Neural crest cell (in vitro differentiated cells): ENCODE data around the gene VPS26A. TPM values are rescaled to one million over a fixed set of nuclear protein-coding genes. Genes with fewer than 3 reads are reported as not detected.

ENCODE experiments used
- DNase-seq: peaks from one replicate; pipeline ENCODE4 v3.0.0; 2021; ENCODE audit warnings: low read depth, mixed read lengths, low spot score
- H3K27ac Mint-ChIP-seq: one replicate; pipeline ENCODE4 v1.8.0; 2021; ENCODE audit warnings: mild to moderate bottlenecking, mixed read lengths; ENCODE audit not compliant: unreplicated experiment
- H3K27me3 Mint-ChIP-seq: 2 replicates; pipeline ENCODE4 v1.8.0; 2021; ENCODE audit warnings: low read depth, mild to moderate bottlenecking, mixed read lengths
- H3K36me3 Mint-ChIP-seq: 2 replicates; pipeline ENCODE4 v1.8.0; 2021; ENCODE audit warnings: low read depth, mild to moderate bottlenecking, mixed read lengths
- H3K4me1 Mint-ChIP-seq: 2 replicates; pipeline ENCODE4 v1.8.0; 2021; ENCODE audit warnings: mixed read lengths
- H3K4me3 Mint-ChIP-seq: one replicate; pipeline ENCODE4 v1.8.0; 2021; ENCODE audit warnings: mild to moderate bottlenecking, mixed read lengths
- H3K9me3 Mint-ChIP-seq: 2 replicates; pipeline ENCODE4 v1.8.0; 2021; ENCODE audit warnings: mixed read lengths
- CTCF ChIP-seq: fragments of 200-600 bp; sonication (generic); conservative IDR thresholded peaks from 2 replicates; pipeline ENCODE4 v1.5.0; 2021; ENCODE audit warnings: antibody characterized with exemption, mild to moderate bottlenecking
- total RNA-seq: library from RNA; stranded (reverse); gene quantifications from 2 replicates; pipeline ENCODE4 v1.2.1, GENCODE V29; 2021

VPS26A gene
- total RNA-seq, 1 donor from 2014 or later, result 63.2 TPM

GRCh38 chr10:69217119-69217754, 93.3 kb downstream of the VPS26A start:
- peaks cover 4% of the 10 kb centered on the region for H3K9me3 Mint-ChIP-seq
- peaks cover 3% of the 10 kb centered on the region for H3K27me3 Mint-ChIP-seq
- no peak for TF ChIP-seq CTCF
- no peaks in the 10 kb centered on the region for H3K36me3 Mint-ChIP-seq
- H3K27ac Mint-ChIP-seq, result no peak overlapping the region
- H3K4me3 Mint-ChIP-seq, result no peak overlapping the region
- no peak for DNase-seq
- peaks cover 3% of the 10 kb centered on the region for H3K4me1 Mint-ChIP-seq

GRCh38 chr10:69218831-69219230, 94.9 kb downstream of the VPS26A start:
- H3K36me3 Mint-ChIP-seq, result no peaks in the 10 kb centered on the region
- H3K27me3 Mint-ChIP-seq, result peaks cover 3% of the 10 kb centered on the region
- peaks cover 6% of the 10 kb centered on the region for H3K4me1 Mint-ChIP-seq
- no peak for TF ChIP-seq CTCF
- H3K9me3 Mint-ChIP-seq, result no peaks in the 10 kb centered on the region
- no peak for DNase-seq
- H3K27ac Mint-ChIP-seq, result no peak overlapping the region
- H3K4me3 Mint-ChIP-seq, result no peak overlapping the region

- H3K27ac Mint-ChIP-seq, result no peak within 1 kb of the TSS
These were observed 96.1 kb downstream of the VPS26A start, which contains the start of gene HKDC1 for GRCh38 chr10:69220041-69220451. Gene HKDC1 (plus strand): TSS chr10:69220332. CDS start chr10:69220436, 104 bp downstream.

GRCh38 chr10:69220507-69220906, 96.5 kb downstream of the VPS26A start:
- no peak for DNase-seq
- Mint-ChIP-seq H3K36me3 (no peaks in the 10 kb centered on the region), H3K27me3 (peaks cover 3% of the 10 kb centered on the region), H3K4me1 (peaks cover 15% of the 10 kb centered on the region), H3K27ac (no peak overlapping the region), H3K9me3 (no peaks in the 10 kb centered on the region), H3K4me3 (no peak overlapping the region)
- TF ChIP-seq CTCF, result no peak

More at GRCh38 chr10:69220041-69220451, 96.1 kb downstream of the VPS26A start, which contains the start of gene HKDC1:
- Mint-ChIP-seq H3K4me3 (no peak within 1 kb of the TSS), H3K27me3 (peaks cover 3% of the 10 kb centered on the region), H3K4me1 (peaks cover 10% of the 10 kb centered on the region), H3K36me3 (no peaks in the 10 kb centered on the region), H3K9me3 (no peaks in the 10 kb centered on the region)
- no peak for TF ChIP-seq CTCF
- no peak for DNase-seq

Other genes starting within 250 kb of the VPS26A start
- 57.7 and 58.9 TPM in 2 replicates for gene DDX50, start 222.9 kb upstream of the VPS26A start, total RNA-seq
- 67.2 and 70.7 TPM in 2 replicates for gene DDX21, start 168.0 kb upstream of the VPS26A start, total RNA-seq
- gene KIFBP, start 135.4 kb upstream of the VPS26A start, total RNA-seq, result 27.7 and 27.8 TPM in 2 replicates
- gene SRGN, start 36.1 kb upstream of the VPS26A start, total RNA-seq, result not detected in 2 replicates
- gene SUPV3L1, start 56.1 kb downstream of the VPS26A start, total RNA-seq, result 35.6 and 39.4 TPM in 2 replicates
- gene HKDC1, start 96.2 kb downstream of the VPS26A start, total RNA-seq, result not detected in 2 replicates
- gene HK1, start 154.3 kb downstream of the VPS26A start, total RNA-seq, result 88.8 and 93.2 TPM in 2 replicates